Caco-2 (cell line): Measurements from ENCODE around the gene KCTD17. TPM values are rescaled to one million over a fixed set of nuclear protein-coding genes. Genes with fewer than 3 reads are reported as not detected.

Source experiments
- BruUV-seq: library from RNA; stranded (reverse); fragments of 400-500 nt; replicated peaks from 2 replicates; lab custom pipeline; 2021; lab: Mats Ljungman, UMichigan
- CTCF ChIA-PET: fragments of 300-600 bp; sonication (Branson Sonifier 250); formaldehyde crosslinking; loops from one replicate; lab custom pipeline; 2022; ENCODE audit warnings: antibody characterized with exemption; lab: Charles Lee
- POLR2A ChIA-PET: fragments of 300-600 bp; sonication (Branson Sonifier 250); formaldehyde crosslinking; loops from one replicate; lab custom pipeline; 2022; ENCODE audit warnings: antibody characterized with exemption; lab: Charles Lee
- DNase-seq, 2 experiments: peaks; one replicate each; pipeline versions ENCODE4 v3.0.0 to v3.0.0-alpha.2; 2020 to 2022
- H3K27me3 ChIP-seq: replicated peaks from 2 replicates; pipeline ENCODE4 v1.6.0; 2011; ENCODE audit warnings: low read length; ENCODE audit not compliant: control insufficient read depth, insufficient read depth
- H3K36me3 ChIP-seq: 2 replicates; pipeline ENCODE4 v1.5.1; 2011; ENCODE audit warnings: low read length; ENCODE audit not compliant: control insufficient read depth, insufficient read depth
- H3K4me1 ChIP-seq: fragments of 250-450 bp; sonication (Bioruptor Pico); 2 replicates; pipeline ENCODE4 v1.5.1; 2020; ENCODE audit warnings: mild to moderate bottlenecking
- H3K4me3 ChIP-seq: 2 replicates; pipeline ENCODE4 v1.5.1; 2011; ENCODE audit warnings: low read depth, mild to moderate bottlenecking, control low read depth, low read length
- H3K9me3 ChIP-seq: fragments of 250-450 bp; sonication (Bioruptor Pico); 2 replicates; pipeline ENCODE4 v1.5.1; 2020; ENCODE audit warnings: mild to moderate bottlenecking, moderate library complexity
- H3K27ac Mint-ChIP-seq: one replicate; pipeline ENCODE4 v1.8.0; 2022; ENCODE audit warnings: mixed read lengths; ENCODE audit not compliant: unreplicated experiment
- H3K27me3 Mint-ChIP-seq: one replicate; pipeline ENCODE4 v1.8.0; 2022; ENCODE audit warnings: mixed read lengths; ENCODE audit not compliant: insufficient read depth, unreplicated experiment
- H3K36me3 Mint-ChIP-seq: one replicate; pipeline ENCODE4 v1.8.0; 2022; ENCODE audit warnings: mild to moderate bottlenecking, mixed read lengths; ENCODE audit not compliant: insufficient read depth, unreplicated experiment
- H3K4me1 Mint-ChIP-seq: one replicate; pipeline ENCODE4 v1.8.0; 2022; ENCODE audit warnings: low read depth, mixed read lengths; ENCODE audit not compliant: unreplicated experiment
- H3K4me3 Mint-ChIP-seq: one replicate; pipeline ENCODE4 v1.8.0; 2022; ENCODE audit warnings: mild to moderate bottlenecking, moderate library complexity, mixed read lengths; ENCODE audit not compliant: unreplicated experiment
- H3K9me3 Mint-ChIP-seq: one replicate; pipeline ENCODE4 v1.8.0; 2022; ENCODE audit warnings: mixed read lengths; ENCODE audit not compliant: unreplicated experiment
- intact Hi-C: fragments of 100-400 bp; cut with micrococcal nuclease; formaldehyde crosslinking; loops from one replicate; pipeline ENCODE4 v1.10.0; 2022; ENCODE audit not compliant: unreplicated experiment
- total RNA-seq: library from RNA; stranded (reverse); gene quantifications from 2 replicates; pipeline ENCODE4 v1.2.3, GENCODE V29; 2022
- TF ChIP-seq, protein P1 (sequence below), 2 experiments: fragments of 200-600 bp in 1 of 2; IDR thresholded peaks; 1 replicate in 1 of 2; 2 replicates in 1 of 2; pipeline versions ENCODE4 v1.5.1 to v1.8.0; 2011 to 2022; ENCODE audit warnings: antibody characterized with exemption in 1 of 2, control low read depth in 1 of 2, inconsistent platforms in 1 of 2, low read depth in 1 of 2, low read length in 1 of 2, mild to moderate bottlenecking in 1 of 2, moderate library complexity in 1 of 2; ENCODE audit not compliant: insufficient read depth in 1 of 2, severe bottlenecking in 1 of 2, unreplicated experiment in 1 of 2

KCTD17 gene
- total RNA-seq, 1 experiment from 2014 or later = 19.8 TPM

DNA sequence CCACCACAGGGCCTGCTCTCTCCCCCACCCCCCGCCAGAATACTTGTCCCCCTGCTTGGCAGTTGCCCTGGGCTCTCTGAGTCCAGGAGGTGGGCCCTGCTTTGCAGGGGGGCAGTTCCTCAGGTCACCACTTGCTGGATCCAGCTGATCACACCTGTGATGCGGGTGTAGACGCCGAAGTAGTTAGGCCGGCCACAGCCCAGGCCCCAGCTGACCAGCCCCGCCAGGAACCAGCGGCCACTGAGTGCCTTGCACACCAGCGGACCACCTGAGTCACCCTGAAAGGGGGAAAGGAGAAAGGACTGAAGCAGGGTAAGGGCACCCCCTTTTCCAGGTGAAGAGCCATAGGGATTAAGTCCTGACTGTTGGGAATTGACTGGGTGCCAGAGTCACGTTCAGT, 14.4 kb downstream of the KCTD17 start:
- Mint-ChIP-seq H3K27ac (no peak overlapping the region), H3K9me3 (no peaks in the 10 kb centered on the region), H3K4me1 (no peaks in the 10 kb centered on the region), H3K4me3 (no peak overlapping the region), H3K36me3 (no peaks in the 10 kb centered on the region), H3K27me3 (peaks cover 2% of the 10 kb centered on the region)
- intact Hi-C loops = no loop called here
- no TSS peak for BruUV-seq
- Histone ChIP-seq H3K4me1 (peaks cover 6% of the 10 kb centered on the region; the same call in 1 of the 2 replicates), H3K9me3 (no peaks in the 10 kb centered on the region), H3K4me3 (no peak overlapping the region), H3K36me3 (no peaks in the 10 kb centered on the region), H3K27me3 (no peaks in the 10 kb centered on the region)
- DNase-seq = no peak
- TF ChIP-seq, protein P1, sequence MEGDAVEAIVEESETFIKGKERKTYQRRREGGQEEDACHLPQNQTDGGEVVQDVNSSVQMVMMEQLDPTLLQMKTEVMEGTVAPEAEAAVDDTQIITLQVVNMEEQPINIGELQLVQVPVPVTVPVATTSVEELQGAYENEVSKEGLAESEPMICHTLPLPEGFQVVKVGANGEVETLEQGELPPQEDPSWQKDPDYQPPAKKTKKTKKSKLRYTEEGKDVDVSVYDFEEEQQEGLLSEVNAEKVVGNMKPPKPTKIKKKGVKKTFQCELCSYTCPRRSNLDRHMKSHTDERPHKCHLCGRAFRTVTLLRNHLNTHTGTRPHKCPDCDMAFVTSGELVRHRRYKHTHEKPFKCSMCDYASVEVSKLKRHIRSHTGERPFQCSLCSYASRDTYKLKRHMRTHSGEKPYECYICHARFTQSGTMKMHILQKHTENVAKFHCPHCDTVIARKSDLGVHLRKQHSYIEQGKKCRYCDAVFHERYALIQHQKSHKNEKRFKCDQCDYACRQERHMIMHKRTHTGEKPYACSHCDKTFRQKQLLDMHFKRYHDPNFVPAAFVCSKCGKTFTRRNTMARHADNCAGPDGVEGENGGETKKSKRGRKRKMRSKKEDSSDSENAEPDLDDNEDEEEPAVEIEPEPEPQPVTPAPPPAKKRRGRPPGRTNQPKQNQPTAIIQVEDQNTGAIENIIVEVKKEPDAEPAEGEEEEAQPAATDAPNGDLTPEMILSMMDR (IDR thresholded peaks at IDR 0.05; ENCODE audit: insufficient read depth in 1 of 2, low read depth in 1 of 2, low read length in 1 of 2, severe bottlenecking in 1 of 2, unreplicated experiment in 1 of 2) = no peak
- CTCF ChIA-PET = no interaction called here
- POLR2A ChIA-PET = no interaction called here

DNA sequence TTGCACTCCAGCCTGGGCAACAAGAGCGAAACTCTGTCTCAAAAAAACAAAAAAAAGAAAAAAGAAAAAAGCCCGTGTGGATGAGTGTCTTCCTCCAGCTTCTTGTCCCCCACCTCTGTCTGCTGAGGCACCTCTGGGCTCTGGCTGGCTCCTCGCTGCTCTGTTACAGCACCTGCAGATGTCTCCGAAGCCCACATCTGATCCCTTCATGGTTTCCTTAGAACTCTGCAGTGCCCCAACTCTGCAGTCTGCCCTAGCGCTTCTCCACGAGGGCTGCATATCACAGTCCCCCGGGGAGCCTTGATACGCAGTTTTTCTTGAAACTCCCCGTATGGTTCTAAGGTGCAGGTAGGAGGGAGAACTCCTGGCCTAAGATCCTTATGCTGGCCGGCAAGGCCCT, 15.9 kb downstream of the KCTD17 start:
- BruUV-seq = no TSS peak
- CTCF ChIA-PET = interaction anchor here (0.5 kb wide), 1 partner anchor 15 kb away, joined by 3 read pairs; no protein-coding TSS in a partner anchor
- POLR2A ChIA-PET = no interaction called here
- peaks cover 6% of the 10 kb centered on the region; the same call in 1 of the 2 replicates for H3K4me1 ChIP-seq
- no peak for DNase-seq
- peaks cover 2% of the 10 kb centered on the region for H3K27me3 Mint-ChIP-seq
- intact Hi-C loops = no loop called here
- H3K4me3 Mint-ChIP-seq = no peak overlapping the region
- H3K4me1 Mint-ChIP-seq = no peaks in the 10 kb centered on the region
- H3K27me3 ChIP-seq = no peaks in the 10 kb centered on the region
- no peaks in the 10 kb centered on the region for H3K36me3 ChIP-seq
- H3K9me3 ChIP-seq = no peaks in the 10 kb centered on the region
- TF ChIP-seq, protein P1 (IDR thresholded peaks at IDR 0.05; ENCODE audit: insufficient read depth in 1 of 2, low read depth in 1 of 2, low read length in 1 of 2, severe bottlenecking in 1 of 2, unreplicated experiment in 1 of 2) = no peak
- no peaks in the 10 kb centered on the region for H3K36me3 Mint-ChIP-seq
- no peak overlapping the region for H3K4me3 ChIP-seq
- no peak overlapping the region for H3K27ac Mint-ChIP-seq
- H3K9me3 Mint-ChIP-seq = no peaks in the 10 kb centered on the region

DNA sequence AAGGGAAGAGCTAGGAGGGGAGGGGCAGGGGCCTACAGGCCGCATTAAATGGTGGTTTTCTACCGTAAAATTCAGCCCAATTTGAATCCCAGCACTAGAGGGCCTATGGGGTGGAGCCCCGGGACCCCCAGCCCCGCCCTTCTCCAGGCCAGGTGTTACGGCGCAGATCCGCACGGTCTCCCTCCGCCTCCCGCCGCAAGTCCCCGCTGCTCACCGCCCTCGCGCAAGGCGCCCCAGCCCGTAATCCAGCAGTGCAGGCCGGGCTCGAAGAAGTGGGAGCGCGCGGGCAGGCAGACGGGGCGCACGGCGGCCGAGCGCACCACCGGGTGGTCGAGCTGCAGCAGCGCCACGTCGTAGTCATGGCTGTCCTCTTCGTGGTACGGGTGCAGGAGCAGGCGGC, 17.3 kb downstream of the KCTD17 start:
- TF ChIP-seq, protein P1 (IDR thresholded peaks at IDR 0.05; ENCODE audit: insufficient read depth in 1 of 2, low read depth in 1 of 2, low read length in 1 of 2, severe bottlenecking in 1 of 2, unreplicated experiment in 1 of 2) = no peak
- Histone ChIP-seq H3K4me1 (peaks cover 6% of the 10 kb centered on the region; the same call in 1 of the 2 replicates), H3K27me3 (no peaks in the 10 kb centered on the region), H3K4me3 (no peak overlapping the region), H3K9me3 (no peaks in the 10 kb centered on the region), H3K36me3 (no peaks in the 10 kb centered on the region)
- no peak overlapping the region for H3K27ac Mint-ChIP-seq
- H3K4me3 Mint-ChIP-seq = no peak overlapping the region
- BruUV-seq = no TSS peak
- DNase-seq = no peak
- peaks cover 2% of the 10 kb centered on the region for H3K27me3 Mint-ChIP-seq
- H3K9me3 Mint-ChIP-seq = no peaks in the 10 kb centered on the region
- CTCF ChIA-PET = no interaction called here
- H3K4me1 Mint-ChIP-seq = no peaks in the 10 kb centered on the region
- POLR2A ChIA-PET = no interaction called here
- H3K36me3 Mint-ChIP-seq = no peaks in the 10 kb centered on the region
- intact Hi-C loops = no loop called here
